Glutamatergic neuron (in vitro differentiated cells): ENCODE data around the gene ATXN10. TPM values are rescaled to one million over a fixed set of nuclear protein-coding genes. Genes with fewer than 3 reads are reported as not detected.

Source experiments
- DNase-seq: peaks from one replicate; pipeline ENCODE4 v3.0.0; 2022
- H3K27ac Mint-ChIP-seq: one replicate; pipeline ENCODE4 v1.8.0; 2020; ENCODE audit warnings: mild to moderate bottlenecking, mixed read lengths, inconsistent platforms; ENCODE audit not compliant: unreplicated experiment
- H3K27me3 Mint-ChIP-seq: one replicate; pipeline ENCODE4 v1.8.0; 2020; ENCODE audit warnings: mild to moderate bottlenecking, moderate library complexity, mixed read lengths, inconsistent platforms; ENCODE audit not compliant: unreplicated experiment
- H3K36me3 Mint-ChIP-seq: one replicate; pipeline ENCODE4 v1.8.0; 2020; ENCODE audit warnings: mild to moderate bottlenecking, mixed read lengths, inconsistent platforms; ENCODE audit not compliant: unreplicated experiment
- H3K4me1 Mint-ChIP-seq: one replicate; pipeline ENCODE4 v1.8.0; 2020; ENCODE audit warnings: mild to moderate bottlenecking, low read depth, mixed read lengths, inconsistent platforms; ENCODE audit not compliant: unreplicated experiment
- H3K4me3 Mint-ChIP-seq: one replicate; pipeline ENCODE4 v1.8.0; 2020; ENCODE audit warnings: mild to moderate bottlenecking, mixed read lengths, inconsistent platforms; ENCODE audit not compliant: unreplicated experiment
- H3K9me3 Mint-ChIP-seq: one replicate; pipeline ENCODE4 v1.8.0; 2020; ENCODE audit warnings: mild to moderate bottlenecking, moderate library complexity, mixed read lengths, inconsistent platforms; ENCODE audit not compliant: unreplicated experiment
- total RNA-seq: library from RNA; stranded (reverse); fragmentation: NEBNext Ultra II Directional; extraction: Animal tissue kit (Norgen Biotek cat#: 25700); gene quantifications from one replicate; pipeline ENCODE4 v1.2.1, GENCODE V29; 2021; ENCODE audit not compliant: unreplicated experiment
- TF ChIP-seq, protein P1 (sequence below): fragments of 200-600 bp; sonication (generic); IDR thresholded peaks from one replicate; pipeline ENCODE4 v1.5.0; 2021; ENCODE audit not compliant: partially characterized antibody, unreplicated experiment

Gene ATXN10
- total RNA-seq, 1 donor from 2014 or later = 191 TPM

DNA sequence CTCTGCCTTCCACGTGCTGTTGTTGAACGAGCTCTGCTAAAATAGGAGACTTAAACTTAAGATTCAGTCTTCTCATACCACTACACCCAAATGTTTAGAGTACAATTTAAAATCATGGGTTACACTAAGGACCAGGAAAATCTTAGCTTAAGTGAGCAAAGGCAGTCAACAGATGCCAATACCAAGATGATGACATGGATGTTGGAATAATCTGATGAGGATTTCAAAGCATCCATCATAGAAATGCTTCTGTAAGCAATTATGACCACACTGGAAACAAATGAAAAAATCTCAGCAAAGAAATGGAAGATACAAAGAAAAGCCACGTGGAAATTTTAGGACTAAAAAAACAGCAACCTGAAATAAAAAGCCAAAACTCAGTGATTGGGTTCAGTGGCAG is 109.8 kb downstream of the ATXN10 start:
- H3K36me3 Mint-ChIP-seq = no peaks in the 10 kb centered on the region

DNA sequence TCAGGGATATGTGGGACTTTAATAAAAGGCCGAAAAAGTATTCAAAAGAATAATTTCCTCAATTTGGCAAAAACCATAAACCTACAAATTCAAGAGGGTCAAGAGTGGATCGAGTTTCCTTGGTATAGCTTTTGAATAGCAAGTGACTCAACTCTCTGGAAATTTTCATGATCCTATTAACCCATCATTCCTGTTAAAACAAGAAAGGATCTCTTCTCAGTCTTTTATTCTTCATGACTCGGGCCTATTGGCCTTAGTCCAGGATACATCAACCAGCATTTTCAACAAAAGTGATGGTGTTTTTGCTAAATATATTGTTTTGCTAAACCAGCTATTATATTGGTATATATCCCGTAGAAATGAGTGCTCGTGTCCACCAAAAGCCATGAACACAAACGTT is 110.3 kb downstream of the ATXN10 start:
- Mint-ChIP-seq H3K27ac (no peak overlapping the region), H3K4me3 (no peak overlapping the region), H3K9me3 (no peaks in the 10 kb centered on the region), H3K4me1 (peaks cover 13% of the 10 kb centered on the region), H3K27me3 (no peaks in the 10 kb centered on the region), H3K36me3 (no peaks in the 10 kb centered on the region)
- no peak for DNase-seq
- TF ChIP-seq, protein P1, sequence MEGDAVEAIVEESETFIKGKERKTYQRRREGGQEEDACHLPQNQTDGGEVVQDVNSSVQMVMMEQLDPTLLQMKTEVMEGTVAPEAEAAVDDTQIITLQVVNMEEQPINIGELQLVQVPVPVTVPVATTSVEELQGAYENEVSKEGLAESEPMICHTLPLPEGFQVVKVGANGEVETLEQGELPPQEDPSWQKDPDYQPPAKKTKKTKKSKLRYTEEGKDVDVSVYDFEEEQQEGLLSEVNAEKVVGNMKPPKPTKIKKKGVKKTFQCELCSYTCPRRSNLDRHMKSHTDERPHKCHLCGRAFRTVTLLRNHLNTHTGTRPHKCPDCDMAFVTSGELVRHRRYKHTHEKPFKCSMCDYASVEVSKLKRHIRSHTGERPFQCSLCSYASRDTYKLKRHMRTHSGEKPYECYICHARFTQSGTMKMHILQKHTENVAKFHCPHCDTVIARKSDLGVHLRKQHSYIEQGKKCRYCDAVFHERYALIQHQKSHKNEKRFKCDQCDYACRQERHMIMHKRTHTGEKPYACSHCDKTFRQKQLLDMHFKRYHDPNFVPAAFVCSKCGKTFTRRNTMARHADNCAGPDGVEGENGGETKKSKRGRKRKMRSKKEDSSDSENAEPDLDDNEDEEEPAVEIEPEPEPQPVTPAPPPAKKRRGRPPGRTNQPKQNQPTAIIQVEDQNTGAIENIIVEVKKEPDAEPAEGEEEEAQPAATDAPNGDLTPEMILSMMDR = no peak

More for the DNA sequence above, 109.8 kb downstream of the ATXN10 start:
- Mint-ChIP-seq H3K27me3 (no peaks in the 10 kb centered on the region), H3K27ac (no peak overlapping the region), H3K9me3 (no peaks in the 10 kb centered on the region), H3K4me1 (peaks cover 13% of the 10 kb centered on the region), H3K4me3 (no peak overlapping the region)
- no peak for DNase-seq
- TF ChIP-seq, protein P1 = no peak

- Mint-ChIP-seq H3K4me3 (no peak overlapping the region), H3K9me3 (no peaks in the 10 kb centered on the region), H3K27ac (no peak overlapping the region), H3K36me3 (no peaks in the 10 kb centered on the region), H3K4me1 (peaks cover 17% of the 10 kb centered on the region), H3K27me3 (no peaks in the 10 kb centered on the region)
- DNase-seq = no peak
- TF ChIP-seq, protein P1 = no peak
Measured at GRCh38 chr22:45783021-45783420, 111.4 kb downstream of the ATXN10 start.

DNA sequence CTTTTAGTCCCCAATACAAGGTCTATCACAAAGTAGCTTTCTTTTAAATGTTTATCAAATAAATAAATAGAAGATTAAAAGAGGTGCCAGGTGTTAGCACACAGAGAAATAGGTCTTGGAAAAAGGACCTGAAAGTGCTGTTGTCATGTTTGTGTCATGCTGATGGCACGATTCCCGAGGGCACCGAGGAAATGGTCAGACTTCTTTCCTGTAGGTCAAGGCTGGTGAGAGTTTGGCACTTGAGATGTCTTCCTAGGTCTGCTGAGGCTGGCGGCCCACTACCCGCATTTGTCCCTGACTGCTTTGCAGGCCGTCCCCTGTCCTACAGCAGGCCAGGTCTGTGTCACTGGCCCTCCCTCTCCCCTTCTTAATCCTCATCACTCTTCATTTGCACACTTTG is 112.1 kb downstream of the ATXN10 start:
- no peak for DNase-seq
- Mint-ChIP-seq H3K27me3 (peaks cover 1% of the 10 kb centered on the region), H3K36me3 (no peaks in the 10 kb centered on the region), H3K4me1 (peaks cover 20% of the 10 kb centered on the region), H3K9me3 (no peaks in the 10 kb centered on the region), H3K4me3 (no peak overlapping the region), H3K27ac (no peak overlapping the region)
- TF ChIP-seq, protein P1 = no peak

DNA sequence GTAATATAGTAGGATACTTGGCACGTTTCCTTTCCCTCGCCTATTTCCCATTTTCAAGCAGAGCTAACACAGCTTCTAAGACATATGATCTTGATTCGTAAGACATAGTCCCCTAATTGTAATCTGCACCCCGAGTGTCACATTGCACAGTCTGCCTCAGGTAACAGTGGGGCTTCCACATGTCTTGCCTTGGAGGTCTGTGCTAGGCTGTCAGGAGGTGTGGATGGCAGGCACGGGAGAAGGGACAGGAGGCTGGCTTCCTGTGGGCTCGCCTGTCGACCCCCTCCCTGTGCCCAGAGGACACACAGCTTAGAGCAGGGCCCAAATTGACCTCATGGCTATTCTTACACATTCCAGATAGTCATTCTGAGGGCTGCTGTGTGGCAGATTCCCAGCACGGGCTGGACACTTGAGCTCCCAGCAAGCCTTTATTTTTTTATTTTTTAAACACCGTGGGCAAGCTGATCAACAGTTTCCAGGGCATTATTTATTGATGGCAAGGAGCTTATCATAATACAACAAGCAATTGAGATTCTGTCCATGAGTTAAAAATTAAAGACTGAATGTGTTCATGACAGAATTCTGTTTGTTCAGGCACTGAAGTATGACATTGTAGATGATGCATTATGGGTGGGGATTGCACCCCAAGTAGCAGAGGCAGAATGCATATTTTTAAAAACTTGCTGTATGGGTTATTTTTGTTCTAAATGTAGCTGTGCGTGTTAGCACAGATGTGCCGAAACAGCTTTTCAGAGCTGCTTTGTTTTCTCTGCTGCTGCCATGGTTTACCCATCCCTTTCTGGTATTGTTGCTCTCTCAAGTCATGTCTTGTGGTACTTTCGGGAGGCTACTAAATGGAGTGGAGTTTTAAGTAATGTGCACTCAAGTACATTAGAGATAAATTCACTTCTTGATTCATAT is 113.0 kb downstream of the ATXN10 start:
- peaks cover 1% of the 10 kb centered on the region for H3K27me3 Mint-ChIP-seq
- peaks cover 20% of the 10 kb centered on the region for H3K4me1 Mint-ChIP-seq
- no peak for DNase-seq
- TF ChIP-seq, protein P1 = no peak
- H3K9me3 Mint-ChIP-seq = no peaks in the 10 kb centered on the region
- no peak overlapping the region for H3K4me3 Mint-ChIP-seq
- no peak overlapping the region for H3K27ac Mint-ChIP-seq
- H3K36me3 Mint-ChIP-seq = no peaks in the 10 kb centered on the region
